CD4-positive, alpha-beta memory T cell (primary cell): Measurements from ENCODE around the gene TMC5. TPM values are rescaled to one million over a fixed set of nuclear protein-coding genes. Genes with fewer than 3 reads are reported as not detected.
A peak's percentile ranks its signal among the peaks of the same experiment; 100 is the strongest.

Experiments
- CTCF ChIA-PET: fragments of 350-600 bp; sonication (Branson Sonifier 250); formaldehyde crosslinking; loops from one replicate; lab custom pipeline; 2021; ENCODE audit warnings: inconsistent platforms; ENCODE audit not compliant: partially characterized antibody; lab: Charles Lee
- POLR2A ChIA-PET: fragments of 350-600 bp; sonication (Branson Sonifier 250); formaldehyde crosslinking; loops from one replicate; lab custom pipeline; 2021; ENCODE audit not compliant: partially characterized antibody; lab: Charles Lee
- DNase-seq, 5 donors: peaks; one replicate each; pipeline versions ENCODE4 v3.0.0 to v3.0.0-alpha.2; 2020 to 2022; ENCODE audit warnings: mixed read lengths in 1 of 5
- H3K27ac ChIP-seq: one replicate; pipeline ENCODE4 v1.7.0; 2013; ENCODE audit warnings: low read depth, low read length
- H3K27me3 ChIP-seq: 2 replicates; pipeline ENCODE4 v1.7.0; 2013; ENCODE audit warnings: mild to moderate bottlenecking, low read length, moderate library complexity; ENCODE audit not compliant: insufficient read depth
- H3K36me3 ChIP-seq: 2 replicates; pipeline ENCODE4 v1.7.0; 2013; ENCODE audit warnings: mild to moderate bottlenecking, low read length, moderate library complexity; ENCODE audit not compliant: insufficient read depth
- H3K4me1 ChIP-seq: 2 replicates; pipeline ENCODE4 v1.7.0; 2013; ENCODE audit warnings: mild to moderate bottlenecking, low read length, moderate library complexity; ENCODE audit not compliant: insufficient read depth
- H3K4me3 ChIP-seq, 2 donors: one replicate each; pipeline ENCODE4 v1.7.0; 2013; ENCODE audit warnings: low read length in 2 of 2, mild to moderate bottlenecking in 1 of 2
- H3K9me3 ChIP-seq, 2 donors: one replicate each; pipeline ENCODE4 v1.7.0; 2013; ENCODE audit warnings: low read length in 2 of 2, control low read depth in 1 of 2; ENCODE audit not compliant: control insufficient read depth in 1 of 2
- H3K27ac Mint-ChIP-seq, 7 donors: one replicate each; pipeline ENCODE4 v1.8.0; 2020 to 2021; ENCODE audit warnings: mixed read lengths in 7 of 7, mild to moderate bottlenecking in 6 of 7, inconsistent platforms in 3 of 7, moderate library complexity in 3 of 7
- H3K27me3 Mint-ChIP-seq, 2 donors: one replicate each; pipeline ENCODE4 v1.8.0; 2020 to 2021; ENCODE audit warnings: mixed read lengths in 2 of 2
- H3K36me3 Mint-ChIP-seq, 2 donors: one replicate each; pipeline ENCODE4 v1.8.0; 2020 to 2021; ENCODE audit warnings: mixed read lengths in 2 of 2, inconsistent platforms in 1 of 2, mild to moderate bottlenecking in 1 of 2
- H3K4me1 Mint-ChIP-seq, 4 donors: one replicate each; pipeline ENCODE4 v1.8.0; 2020 to 2021; ENCODE audit warnings: mixed read lengths in 4 of 4, mild to moderate bottlenecking in 1 of 4
- H3K4me3 Mint-ChIP-seq, 8 donors: one replicate each; pipeline ENCODE4 v1.8.0; 2020 to 2021; ENCODE audit warnings: mixed read lengths in 8 of 8, mild to moderate bottlenecking in 7 of 8, moderate library complexity in 6 of 8, inconsistent platforms in 3 of 8
- H3K9me3 Mint-ChIP-seq, 8 donors: one replicate each; pipeline ENCODE4 v1.8.0; 2020 to 2021; ENCODE audit warnings: mixed read lengths in 8 of 8, mild to moderate bottlenecking in 5 of 8, inconsistent platforms in 3 of 8, moderate library complexity in 1 of 8
- intact Hi-C: fragments of 100-400 bp; cut with micrococcal nuclease; formaldehyde crosslinking; loops from one replicate; pipeline ENCODE4 v1.15.1; 2023
- polyA plus RNA-seq, 2 donors: library from polyadenylated mRNA; unstranded; fragments of 300-500 nt; fragmentation: Illumina TruSeq; gene quantifications; one replicate each; pipeline ENCODE4 v1.2.3, GENCODE V29; 2021
- total RNA-seq, 2 experiments: library from RNA; stranded (reverse); gene quantifications; one replicate each; pipeline ENCODE4 v1.2.3, GENCODE V29; 2021

Gene TMC5
- total and polyA plus RNA-seq, 4 experiments from 2014 or later, result 0.57 TPM; not detected in 3

DNA sequence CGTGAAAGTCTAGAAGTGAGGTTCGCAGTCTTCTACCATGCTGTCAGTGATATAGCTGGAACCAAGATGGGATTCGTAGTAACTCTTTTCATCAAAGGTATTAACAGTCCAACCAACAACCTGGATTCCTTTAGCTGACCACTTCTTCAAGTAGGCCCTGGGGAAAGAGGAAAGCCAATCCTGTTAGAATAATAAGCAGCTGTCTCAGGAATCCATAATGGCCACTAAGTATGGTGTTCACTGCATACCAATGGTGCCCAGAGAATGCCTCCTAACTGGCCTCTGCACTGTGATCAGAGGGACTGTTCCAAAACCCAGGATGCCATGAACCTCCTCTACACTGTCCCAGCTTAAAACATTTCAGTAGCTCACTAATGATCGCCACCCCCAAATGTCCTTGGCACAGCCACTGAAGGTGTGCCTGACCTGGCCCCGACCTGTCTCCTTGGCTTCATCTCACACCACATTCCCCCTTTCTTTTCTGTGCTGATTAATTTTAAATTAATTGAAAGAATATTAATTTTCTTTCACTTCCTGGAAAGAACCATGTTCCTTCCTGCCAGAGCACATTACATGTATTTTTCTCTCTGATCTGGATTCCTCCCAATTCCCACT, 85.9 kb downstream of the TMC5 start:
- ChIA-PET CTCF (interaction anchor here (0.9 to 7.3 kb wide), 12 partner anchors 8 to 417 kb away, joined by 3 to 102 read pairs (median 6); partner anchors contain the start of genes CCP110 and VPS35L), POLR2A (interaction anchor here (2.6 kb wide), 1 partner anchor 18 kb away, joined by 7 read pairs; the partner anchor contains the start of gene GDE1)
- no peaks in the 10 kb centered on the region for H3K9me3 ChIP-seq
- no peaks in the 10 kb centered on the region for H3K27me3 ChIP-seq
- H3K36me3 ChIP-seq, result peaks cover 51% of the 10 kb centered on the region
- no peak for DNase-seq
- no peaks in the 10 kb centered on the region for H3K4me1 ChIP-seq
- Mint-ChIP-seq H3K4me1 (no peaks in the 10 kb centered on the region), H3K27ac (peak overlapping the region in 2 of 7 donors; percentile 29 to 70), H3K9me3 (no peaks in the 10 kb centered on the region), H3K27me3 (no peaks in the 10 kb centered on the region), H3K36me3 (peaks cover 60 to 61% of the 10 kb centered on the region in 2 donors), H3K4me3 (peak overlapping the region in 1 of 8 donors; percentile 41)
- H3K27ac ChIP-seq, result no peak overlapping the region
- no peak overlapping the region for H3K4me3 ChIP-seq
- intact Hi-C loops, result loop anchor here (2.0 to 5.0 kb wide), 2 partner anchors 115 to 166 kb away; no protein-coding TSS in a partner anchor

GRCh38 chr16:19505600-19506303, 88.1 kb downstream of the TMC5 start:
- Histone ChIP-seq H3K27ac (no peak overlapping the region), H3K36me3 (peaks cover 53% of the 10 kb centered on the region), H3K4me3 (no peak overlapping the region), H3K9me3 (no peaks in the 10 kb centered on the region), H3K4me1 (no peaks in the 10 kb centered on the region), H3K27me3 (no peaks in the 10 kb centered on the region)
- POLR2A ChIA-PET, result interaction anchor here (1.1 kb wide), 1 partner anchor 16 kb away, joined by 3 read pairs; the partner anchor contains the start of gene GDE1
- intact Hi-C loops, result no loop called here
- Mint-ChIP-seq H3K27me3 (no peaks in the 10 kb centered on the region), H3K9me3 (no peaks in the 10 kb centered on the region), H3K4me3 (no peak overlapping the region), H3K36me3 (peaks cover 56 to 60% of the 10 kb centered on the region in 2 donors), H3K4me1 (no peaks in the 10 kb centered on the region), H3K27ac (peak overlapping the region in 2 of 7 donors; percentile 4 to 73)
- CTCF ChIA-PET, result interaction anchor here (0.6 to 7.3 kb wide), 4 partner anchors 34 to 1182 kb away, joined by 3 to 102 read pairs (median 3); no protein-coding TSS in a partner anchor
- DNase-seq, result no peak

- POLR2A ChIA-PET, result no interaction called here
- no peaks in the 10 kb centered on the region for H3K9me3 Mint-ChIP-seq
- intact Hi-C loops, result no loop called here
- H3K4me3 ChIP-seq, result no peak overlapping the region
- H3K4me1 ChIP-seq, result no peaks in the 10 kb centered on the region
- no peak overlapping the region for H3K27ac Mint-ChIP-seq
- no peak for DNase-seq
- CTCF ChIA-PET, result interaction anchor here (7.3 kb wide), 1 partner anchor 420 kb away, joined by 102 read pairs; no protein-coding TSS in a partner anchor
- no peak overlapping the region for H3K27ac ChIP-seq
- H3K36me3 Mint-ChIP-seq, result peaks cover 48 to 60% of the 10 kb centered on the region in 2 donors
- no peaks in the 10 kb centered on the region for H3K27me3 ChIP-seq
- H3K4me1 Mint-ChIP-seq, result peaks cover 0 to 2% (median 0%) of the 10 kb centered on the region in 4 donors
- H3K4me3 Mint-ChIP-seq, result no peak overlapping the region
- peaks cover 46% of the 10 kb centered on the region for H3K36me3 ChIP-seq
- no peaks in the 10 kb centered on the region for H3K9me3 ChIP-seq
- no peaks in the 10 kb centered on the region for H3K27me3 Mint-ChIP-seq
These were observed 89.3 kb downstream of the TMC5 start for GRCh38 chr16:19506965-19507364.

GRCh38 chr16:19507867-19508266, 90.2 kb downstream of the TMC5 start:
- peaks cover 48 to 63% of the 10 kb centered on the region in 2 donors for H3K36me3 Mint-ChIP-seq
- ChIA-PET POLR2A (no interaction called here), CTCF (interaction anchor here (1.0 to 1.4 kb wide), 2 partner anchors 48 to 422 kb away, joined by 3 to 4 read pairs; partner anchors contain the start of gene VPS35L)

GRCh38 chr16:19512297-19512696, 94.6 kb downstream of the TMC5 start:
- Histone ChIP-seq H3K27me3 (no peaks in the 10 kb centered on the region), H3K9me3 (no peaks in the 10 kb centered on the region), H3K27ac (no peak overlapping the region), H3K36me3 (peaks cover 30% of the 10 kb centered on the region), H3K4me1 (peaks cover 5% of the 10 kb centered on the region), H3K4me3 (no peak overlapping the region)
- Mint-ChIP-seq H3K36me3 (peaks cover 36 to 62% of the 10 kb centered on the region in 2 donors), H3K9me3 (no peaks in the 10 kb centered on the region), H3K4me1 (peaks cover 11 to 22% (median 17%) of the 10 kb centered on the region in 4 donors), H3K4me3 (no peak overlapping the region), H3K27ac (peak overlapping the region in 3 of 7 donors; percentile 12 to 64 (median 61)), H3K27me3 (no peaks in the 10 kb centered on the region)
- intact Hi-C loops, result no loop called here
- CTCF ChIA-PET, result no interaction called here
- no peak for DNase-seq
- POLR2A ChIA-PET, result no interaction called here

More at GRCh38 chr16:19507867-19508266, 90.2 kb downstream of the TMC5 start:
- peaks cover 3 to 5% (median 4%) of the 10 kb centered on the region in 4 donors for H3K4me1 Mint-ChIP-seq
- Histone ChIP-seq H3K36me3 (peaks cover 43% of the 10 kb centered on the region), H3K4me1 (no peaks in the 10 kb centered on the region), H3K27me3 (no peaks in the 10 kb centered on the region), H3K9me3 (no peaks in the 10 kb centered on the region), H3K27ac (no peak overlapping the region), H3K4me3 (no peak overlapping the region)
- no peaks in the 10 kb centered on the region for H3K27me3 Mint-ChIP-seq
- no peaks in the 10 kb centered on the region for H3K9me3 Mint-ChIP-seq
- DNase-seq, result no peak
- no peak overlapping the region for H3K4me3 Mint-ChIP-seq
- intact Hi-C loops, result no loop called here
- H3K27ac Mint-ChIP-seq, result no peak overlapping the region

GRCh38 chr16:19513377-19514053, 95.8 kb downstream of the TMC5 start:
- H3K36me3 Mint-ChIP-seq, result peaks cover 33 to 62% of the 10 kb centered on the region in 2 donors
- H3K9me3 Mint-ChIP-seq, result no peaks in the 10 kb centered on the region
- Histone ChIP-seq H3K27ac (no peak overlapping the region), H3K4me1 (peaks cover 15% of the 10 kb centered on the region), H3K36me3 (peaks cover 18% of the 10 kb centered on the region), H3K4me3 (no peak overlapping the region), H3K9me3 (no peaks in the 10 kb centered on the region), H3K27me3 (no peaks in the 10 kb centered on the region)
- H3K27ac Mint-ChIP-seq, result peak overlapping the region in 2 of 7 donors; percentile 7 to 27
- peaks cover 18 to 30% (median 24%) of the 10 kb centered on the region in 4 donors for H3K4me1 Mint-ChIP-seq
- POLR2A ChIA-PET, result no interaction called here
- intact Hi-C loops, result no loop called here
- DNase-seq, result no peak
- H3K4me3 Mint-ChIP-seq, result no peak overlapping the region
- H3K27me3 Mint-ChIP-seq, result no peaks in the 10 kb centered on the region
- CTCF ChIA-PET, result interaction anchor here (1.1 kb wide), 1 partner anchor 11 kb away, joined by 4 read pairs; no protein-coding TSS in a partner anchor
